Measurements from ENCODE around the gene NR1D2.
"Not testable (repeated sequence)": the region's sequence is repeated elsewhere in the genome, so short reads cannot be mapped to it uniquely, and the experiment has no call there.

The NR1D2 gene

DNA sequence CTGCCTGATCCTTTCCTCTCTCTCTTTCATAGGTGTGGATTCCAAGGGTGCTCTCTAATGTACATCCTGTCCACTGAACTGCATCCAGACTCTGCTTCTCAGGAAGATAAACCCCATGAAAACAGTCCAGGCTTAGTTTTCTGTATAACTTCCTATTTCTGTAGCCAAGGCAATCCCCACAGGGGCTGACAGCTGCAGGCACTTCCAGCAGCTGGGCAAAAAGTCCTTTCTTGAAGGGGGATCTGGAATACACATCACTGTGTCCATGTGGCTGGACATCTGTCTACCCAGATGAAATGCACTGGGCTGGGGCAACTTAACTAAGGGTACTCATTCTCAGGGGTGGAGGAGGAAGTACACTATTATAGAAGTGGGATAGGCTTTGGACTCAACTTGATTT lies 72.2 kb downstream of the NR1D2 start:
- no peak for DNase-seq (ENCODE audit: low read depth)
- H3K4me3 ChIP-seq (ENCODE audit: low read depth, low read length): no peak overlapping the region
- TF ChIP-seq, protein P1, sequence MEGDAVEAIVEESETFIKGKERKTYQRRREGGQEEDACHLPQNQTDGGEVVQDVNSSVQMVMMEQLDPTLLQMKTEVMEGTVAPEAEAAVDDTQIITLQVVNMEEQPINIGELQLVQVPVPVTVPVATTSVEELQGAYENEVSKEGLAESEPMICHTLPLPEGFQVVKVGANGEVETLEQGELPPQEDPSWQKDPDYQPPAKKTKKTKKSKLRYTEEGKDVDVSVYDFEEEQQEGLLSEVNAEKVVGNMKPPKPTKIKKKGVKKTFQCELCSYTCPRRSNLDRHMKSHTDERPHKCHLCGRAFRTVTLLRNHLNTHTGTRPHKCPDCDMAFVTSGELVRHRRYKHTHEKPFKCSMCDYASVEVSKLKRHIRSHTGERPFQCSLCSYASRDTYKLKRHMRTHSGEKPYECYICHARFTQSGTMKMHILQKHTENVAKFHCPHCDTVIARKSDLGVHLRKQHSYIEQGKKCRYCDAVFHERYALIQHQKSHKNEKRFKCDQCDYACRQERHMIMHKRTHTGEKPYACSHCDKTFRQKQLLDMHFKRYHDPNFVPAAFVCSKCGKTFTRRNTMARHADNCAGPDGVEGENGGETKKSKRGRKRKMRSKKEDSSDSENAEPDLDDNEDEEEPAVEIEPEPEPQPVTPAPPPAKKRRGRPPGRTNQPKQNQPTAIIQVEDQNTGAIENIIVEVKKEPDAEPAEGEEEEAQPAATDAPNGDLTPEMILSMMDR (IDR thresholded peaks at IDR 0.05; ENCODE audit: low read depth, low read length, missing control alignments): no peak

DNA sequence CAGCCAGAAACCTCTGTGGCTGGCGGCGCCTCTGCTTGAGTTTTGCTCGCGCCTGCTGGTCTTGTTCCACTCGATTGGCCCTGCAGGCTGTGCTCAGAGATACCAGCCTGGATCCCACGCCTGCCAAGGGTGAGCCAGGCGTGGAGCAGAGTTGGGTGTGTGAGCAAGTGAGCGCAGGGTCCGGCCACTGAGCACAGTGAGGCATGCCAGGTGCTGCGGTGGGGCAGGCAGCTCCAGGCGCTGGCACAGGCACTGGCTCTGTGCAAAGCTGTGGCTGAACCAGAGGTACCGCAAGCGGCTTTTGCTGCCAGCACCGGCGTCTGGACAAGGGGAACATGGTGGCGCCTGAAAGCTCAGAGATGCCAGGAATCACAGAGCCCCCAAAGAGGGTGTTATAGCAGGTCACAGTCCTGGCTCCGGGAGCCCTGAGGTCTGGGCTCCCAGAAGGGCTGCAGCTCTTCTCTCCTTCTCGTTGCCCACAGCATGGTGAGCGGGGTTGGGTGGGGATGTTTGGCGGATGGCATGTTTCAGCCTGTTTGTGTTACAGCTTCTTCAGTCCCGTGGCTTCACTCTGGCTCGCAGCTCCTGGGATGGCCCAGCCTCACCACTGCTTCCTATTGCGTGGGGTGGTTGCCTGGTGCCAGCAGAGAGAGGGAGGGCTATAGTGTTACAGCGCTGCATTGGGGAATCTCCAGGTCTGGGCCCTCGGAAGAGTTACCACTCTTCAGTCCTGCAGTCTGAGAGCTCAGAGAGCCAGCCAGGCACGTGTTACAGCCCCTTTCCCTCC lies 73.9 kb downstream of the NR1D2 start:
- no peak for DNase-seq (ENCODE audit: low read depth)
- TF ChIP-seq, protein P1 (IDR thresholded peaks at IDR 0.05; ENCODE audit: low read depth, low read length, missing control alignments): no peak
- no peak overlapping the region for H3K4me3 ChIP-seq (ENCODE audit: low read depth, low read length)

DNA sequence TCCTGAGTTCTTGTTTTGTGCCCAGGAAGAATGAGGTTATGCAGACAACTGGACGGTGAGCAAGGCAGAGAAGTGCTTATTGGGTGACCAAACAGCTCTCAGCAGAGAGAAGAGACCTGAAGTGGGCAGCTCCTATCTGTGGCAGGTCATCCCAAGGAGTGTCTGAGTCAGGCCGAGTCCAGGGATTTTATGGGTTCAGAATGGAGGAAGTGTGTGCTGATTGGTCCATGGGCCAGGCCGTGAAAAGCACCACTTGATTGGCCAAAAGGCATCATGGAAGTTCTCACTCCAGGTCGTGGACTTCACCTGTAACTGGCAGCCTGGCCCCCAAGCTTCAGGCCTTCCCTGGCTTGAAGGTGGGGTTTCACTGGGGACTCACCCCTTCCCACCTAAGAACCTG lies 74.5 kb downstream of the NR1D2 start:
- no peak for DNase-seq (ENCODE audit: low read depth)
- no peak overlapping the region for H3K4me3 ChIP-seq (ENCODE audit: low read depth, low read length)
- TF ChIP-seq, protein P1 (IDR thresholded peaks at IDR 0.05; ENCODE audit: low read depth, low read length, missing control alignments): no peak

DNA sequence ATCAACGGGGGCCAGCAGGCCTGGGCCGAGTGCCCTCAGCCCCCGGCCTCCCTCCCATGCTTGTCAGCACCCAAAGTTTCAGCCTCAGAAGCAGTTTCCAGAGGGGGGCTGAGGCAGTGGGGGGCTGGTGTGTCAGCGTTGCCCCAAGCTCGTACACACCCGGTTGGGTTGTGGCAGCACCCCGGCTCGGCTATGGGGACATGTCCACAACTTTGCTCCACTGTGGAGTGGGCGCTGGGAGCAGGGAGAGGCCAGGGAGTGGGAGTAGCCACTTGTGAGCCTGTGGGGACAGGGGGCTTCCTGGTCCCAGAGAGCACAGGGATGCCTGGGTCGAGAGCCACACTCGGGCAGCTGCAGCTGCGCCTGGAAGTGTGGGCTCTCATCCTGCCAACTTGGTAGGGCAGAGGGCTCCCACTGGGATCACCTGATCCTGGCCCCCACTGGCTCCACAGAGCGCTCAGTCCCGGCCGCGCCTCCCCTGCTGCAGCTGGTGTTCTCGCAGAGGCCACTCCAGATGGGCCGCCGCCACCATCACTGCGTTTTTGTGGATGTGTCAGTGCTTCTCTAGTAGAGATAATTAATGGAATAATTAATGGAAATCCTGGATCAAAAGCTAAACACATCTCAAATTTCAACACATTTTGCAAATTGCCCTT lies 75.1 kb downstream of the NR1D2 start:
- no peak overlapping the region for H3K4me3 ChIP-seq (ENCODE audit: low read depth, low read length)
- TF ChIP-seq, protein P1 (IDR thresholded peaks at IDR 0.05; ENCODE audit: low read depth, low read length, missing control alignments): no peak
- DNase-seq (ENCODE audit: low read depth): no peak

DNA sequence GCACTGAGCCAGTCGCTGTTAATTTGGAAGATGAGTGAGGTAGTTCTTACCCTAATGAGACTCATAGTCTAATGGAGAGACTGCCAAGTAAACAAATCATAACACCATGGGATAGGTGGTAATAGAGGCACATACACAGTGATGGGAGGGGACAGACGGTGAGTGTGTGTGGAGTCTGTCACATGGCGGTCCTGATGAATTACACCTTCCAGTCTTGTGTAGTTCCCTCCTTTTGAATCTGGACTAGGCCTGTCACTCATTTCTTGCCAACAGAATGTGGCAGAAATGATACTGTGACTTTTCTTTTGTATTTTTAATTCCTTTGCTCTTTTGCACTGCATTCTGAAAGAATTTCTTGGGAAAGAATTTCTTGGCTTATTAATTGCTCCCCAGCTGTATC lies 78.1 kb downstream of the NR1D2 start:
- DNase-seq (ENCODE audit: low read depth): no peak
- TF ChIP-seq, protein P1 (IDR thresholded peaks at IDR 0.05; ENCODE audit: low read depth, low read length, missing control alignments): no peak
- H3K4me3 ChIP-seq (ENCODE audit: low read depth, low read length): no peak overlapping the region

DNA sequence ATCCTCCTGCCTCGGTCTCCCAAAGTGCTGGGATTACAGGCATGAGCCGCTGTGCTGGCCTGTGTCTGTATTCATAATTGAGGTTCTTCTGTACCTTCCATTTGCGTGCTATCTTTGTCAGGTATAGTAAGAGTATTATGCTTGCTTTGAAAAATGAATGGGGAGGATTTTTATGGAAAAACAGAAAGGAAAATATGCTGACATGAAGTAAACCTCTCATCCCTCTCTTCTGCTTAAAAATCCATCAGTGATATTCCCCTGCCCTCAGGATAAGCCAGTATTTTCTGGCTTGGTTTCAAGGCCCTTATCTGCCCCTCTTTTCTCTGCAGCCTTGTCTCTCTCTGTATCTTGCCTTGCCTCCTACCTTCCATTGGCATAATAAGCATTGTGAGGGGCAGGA lies 80.7 kb downstream of the NR1D2 start:
- no peak overlapping the region for H3K4me3 ChIP-seq (ENCODE audit: low read depth, low read length)
- DNase-seq (ENCODE audit: low read depth): no peak
- TF ChIP-seq, protein P1 (IDR thresholded peaks at IDR 0.05; ENCODE audit: low read depth, low read length, missing control alignments): no peak

DNA sequence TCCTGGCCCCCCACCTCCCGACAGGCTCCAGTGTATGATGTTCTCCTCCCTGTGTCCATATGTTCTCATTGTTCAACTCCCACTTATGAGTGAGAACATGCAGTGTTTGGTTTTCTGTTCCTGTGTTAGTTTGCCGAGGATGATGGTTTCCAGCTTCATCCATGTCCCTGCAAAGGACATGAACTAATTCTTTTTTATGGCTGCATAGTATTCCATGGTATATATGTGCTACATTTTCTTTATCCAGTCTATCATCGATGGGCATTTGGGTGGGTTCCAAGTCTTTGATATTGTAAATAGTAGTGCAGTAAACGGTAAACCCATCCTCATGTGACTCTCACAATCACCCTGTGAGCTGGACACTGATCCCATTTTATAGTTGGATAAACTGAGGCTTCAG lies 81.6 kb downstream of the NR1D2 start:
- DNase-seq (ENCODE audit: low read depth); H3K4me3 ChIP-seq (ENCODE audit: low read depth, low read length): not testable (repeated sequence)

Measured in GM12864 (cell line).